SHP77 (cell line): ENCODE results near the gene RNF103.
"Not testable (repeated sequence)": the region's sequence is repeated elsewhere in the genome, so short reads cannot be mapped to it uniquely, and the experiment has no call there.

Source experiments
- DNase-seq, 2 experiments: peaks; one replicate each; lab custom pipeline; 2025; lab: John Stamatoyannopoulos, UW

Gene RNF103

GRCh38 chr2:86623494-86624266 is at the start of gene RNF103:
Gene RNF103, minus strand, starts transcription at chr2:86623865. Its CDS starts 979 bp downstream, at chr2:86622886.
- peak; percentile 76 to 93 for DNase-seq

- no peak for DNase-seq
These were observed 49.3 kb upstream of the RNF103 start for GRCh38 chr2:86673011-86673410.

DNA sequence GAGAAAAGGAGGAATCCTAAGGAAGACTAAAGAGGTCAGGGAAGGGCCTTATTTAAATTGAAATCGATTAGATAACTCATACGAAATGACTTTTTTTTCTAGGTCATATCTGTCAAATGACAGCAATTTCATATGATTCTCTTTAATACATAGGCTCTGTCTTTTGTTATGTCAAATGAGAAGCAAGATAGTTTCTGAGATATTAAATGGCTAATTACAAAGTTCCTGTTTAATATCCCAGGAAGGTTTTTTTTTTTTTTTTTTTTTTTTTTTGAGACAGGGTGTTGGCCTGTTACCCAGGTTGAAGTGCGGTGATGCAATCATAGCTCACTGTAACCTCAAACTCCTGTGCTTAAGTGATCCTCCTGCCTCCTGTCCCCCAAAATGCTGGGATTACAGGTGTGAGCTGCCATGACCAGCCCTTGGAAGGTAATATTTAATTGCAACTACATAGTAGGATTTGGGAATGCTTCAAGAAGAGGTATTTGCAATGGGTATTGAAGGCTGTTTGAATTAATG is 48.4 kb upstream of the RNF103 start:
- DNase-seq: no peak

- DNase-seq: no peak
These were observed 47.8 kb upstream of the RNF103 start for GRCh38 chr2:86671337-86671981.

DNA sequence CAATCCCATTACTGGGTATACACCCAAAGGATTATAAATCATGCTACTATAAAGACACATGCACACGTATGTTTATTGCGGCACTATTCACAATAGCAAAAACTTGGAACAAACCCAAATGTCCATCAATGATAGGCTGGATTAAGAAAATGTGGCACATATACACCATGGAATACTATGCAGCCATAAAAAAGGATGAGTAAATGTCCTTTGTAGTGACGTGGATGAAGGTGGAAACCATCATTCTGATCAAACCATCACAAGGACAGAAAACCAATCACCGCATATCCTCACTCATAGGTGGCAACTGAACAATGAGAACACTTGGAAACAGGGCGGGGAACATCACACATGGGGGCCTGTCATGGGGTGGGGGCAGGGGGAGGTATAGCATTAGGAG is 45.7 kb upstream of the RNF103 start:
- DNase-seq: not testable (repeated sequence)

GRCh38 chr2:86661333-86661732 is 37.7 kb upstream of the RNF103 start:
- DNase-seq: no peak

GRCh38 chr2:86650188-86650587 is 26.5 kb upstream of the RNF103 start:
- no peak for DNase-seq

DNA sequence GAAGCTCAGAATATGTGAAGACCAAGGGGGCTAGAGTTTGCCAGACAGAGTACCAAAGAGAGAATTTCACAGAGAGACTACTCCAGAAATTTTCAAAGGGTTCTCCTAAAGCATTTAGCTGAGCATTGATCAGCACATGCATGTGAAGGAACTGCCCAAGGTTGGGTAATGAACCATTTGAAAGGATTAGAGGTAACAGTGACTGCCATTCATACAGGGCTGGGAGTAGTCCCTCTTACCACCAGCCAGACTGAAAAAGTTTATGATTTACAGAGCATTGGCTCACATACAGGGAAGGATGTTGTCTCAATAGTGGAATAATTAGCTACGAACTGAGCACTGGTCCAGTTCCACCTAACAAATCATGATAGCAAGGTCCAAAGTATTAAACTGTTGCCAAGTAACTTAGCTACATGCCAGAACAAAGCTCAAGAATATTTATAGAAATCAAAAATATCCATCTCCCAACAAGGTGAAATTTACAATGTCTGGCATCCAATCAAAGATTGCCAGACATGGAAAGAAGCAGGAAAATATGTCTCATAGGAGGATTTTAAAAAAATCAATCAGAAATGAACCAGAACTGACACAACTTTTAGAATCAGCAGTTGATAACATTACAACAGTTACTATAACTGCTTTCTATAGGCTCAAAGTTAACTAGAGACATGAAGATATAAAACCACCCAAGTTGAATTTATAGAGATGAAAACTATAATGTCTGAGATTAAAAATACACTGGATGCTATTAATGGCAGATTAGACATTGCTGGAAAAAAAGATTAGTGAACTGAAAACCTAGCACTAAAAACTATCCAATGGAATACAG is 25.7 kb upstream of the RNF103 start:
- DNase-seq: no peak

DNA sequence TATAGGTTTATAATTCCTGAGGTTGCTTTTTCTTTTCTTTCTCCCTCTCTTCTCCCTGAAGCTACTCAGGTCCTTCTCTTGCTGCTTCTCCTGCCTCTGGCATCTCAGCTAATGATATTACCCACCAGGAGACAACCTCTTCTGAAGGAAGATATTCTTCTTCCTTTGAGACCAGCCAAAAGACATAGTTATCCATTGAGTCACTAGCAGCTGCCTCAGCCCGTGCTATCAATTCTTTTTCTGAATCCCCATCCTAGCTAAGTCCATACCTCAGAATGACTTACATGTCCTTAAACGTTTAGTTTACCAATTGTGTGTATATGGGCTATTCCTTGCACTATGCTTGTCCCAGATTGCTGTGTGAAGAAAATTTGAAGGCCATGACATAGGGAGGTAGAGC is 25.0 kb upstream of the RNF103 start:
- DNase-seq: no peak

GRCh38 chr2:86646865-86647264 is 23.2 kb upstream of the RNF103 start:
- DNase-seq: no peak

DNA sequence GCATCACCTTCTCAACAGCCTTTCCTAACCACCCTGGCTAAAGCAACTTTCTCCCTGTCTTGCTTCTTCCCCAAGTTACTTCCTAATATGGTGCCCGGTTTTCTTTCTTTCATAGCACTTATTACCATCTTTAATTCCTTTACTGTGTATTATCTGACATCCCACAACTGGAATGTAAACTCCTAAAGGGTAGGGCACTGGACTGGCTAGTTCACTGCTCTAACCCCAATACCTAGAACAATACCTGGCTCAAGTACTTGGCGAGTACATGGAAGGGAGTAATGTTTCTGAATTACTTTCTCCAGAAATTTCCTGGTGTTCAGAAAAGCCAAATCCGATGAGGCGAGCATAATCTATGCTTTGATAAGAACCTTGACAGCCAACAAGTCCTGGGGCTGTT is 22.7 kb upstream of the RNF103 start:
- no peak for DNase-seq

GRCh38 chr2:86645752-86646151 is 22.1 kb upstream of the RNF103 start:
- no peak for DNase-seq

GRCh38 chr2:86638712-86639111 is 15.0 kb upstream of the RNF103 start:
- no peak for DNase-seq

DNA sequence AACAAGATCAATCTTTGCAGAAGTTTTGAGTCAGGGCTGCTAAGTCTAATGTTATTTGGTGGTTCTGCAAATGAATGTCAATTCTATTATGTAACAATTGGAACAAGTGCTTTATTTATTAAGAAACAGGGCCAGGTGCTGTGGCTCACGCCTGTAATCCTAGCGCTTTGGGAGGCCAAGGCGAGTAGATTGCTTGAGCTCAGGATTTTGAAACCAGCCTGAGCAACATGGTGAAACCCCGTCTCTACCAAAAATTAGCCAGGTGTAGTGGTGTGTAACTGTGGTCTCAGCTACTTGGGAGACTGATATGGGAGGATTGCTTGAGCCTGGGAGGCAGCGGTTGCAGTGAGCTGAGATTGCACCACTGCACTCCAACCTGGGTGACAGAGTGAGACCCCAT is 13.2 kb upstream of the RNF103 start:
- no peak for DNase-seq

GRCh38 chr2:86634352-86634751 is 10.7 kb upstream of the RNF103 start:
- no peak for DNase-seq

GRCh38 chr2:86633155-86633651 is 9.5 kb upstream of the RNF103 start:
- peak in 1 of 2 experiments; percentile 19 for DNase-seq

GRCh38 chr2:86632672-86633071 is 9.0 kb upstream of the RNF103 start:
- no peak for DNase-seq

- no peak for DNase-seq
These were observed 8.3 kb upstream of the RNF103 start for GRCh38 chr2:86631846-86632485.

DNA sequence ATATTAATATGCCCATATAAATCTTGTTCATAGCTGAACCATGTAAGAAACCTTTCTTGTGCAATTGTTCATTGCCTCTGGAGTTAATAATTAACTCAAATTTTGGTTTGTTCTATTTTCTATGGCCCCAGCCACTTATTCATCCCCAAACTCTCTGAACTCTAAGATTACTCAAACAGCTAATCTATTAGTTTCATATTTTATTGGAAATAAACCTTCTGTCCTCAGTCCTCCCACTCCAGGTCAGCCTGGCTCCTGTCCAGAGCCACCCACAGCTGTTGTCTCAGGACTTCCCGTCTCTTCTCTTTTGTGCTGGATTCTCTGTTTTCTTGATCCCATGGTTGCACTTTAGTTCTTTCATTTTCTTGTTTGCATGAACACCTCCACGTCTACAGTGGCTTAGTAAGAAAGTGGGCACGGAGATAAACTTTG is 4.4 kb upstream of the RNF103 start:
- DNase-seq: no peak

- no peak for DNase-seq
These were observed 3.9 kb upstream of the RNF103 start for GRCh38 chr2:86627550-86627949.

DNA sequence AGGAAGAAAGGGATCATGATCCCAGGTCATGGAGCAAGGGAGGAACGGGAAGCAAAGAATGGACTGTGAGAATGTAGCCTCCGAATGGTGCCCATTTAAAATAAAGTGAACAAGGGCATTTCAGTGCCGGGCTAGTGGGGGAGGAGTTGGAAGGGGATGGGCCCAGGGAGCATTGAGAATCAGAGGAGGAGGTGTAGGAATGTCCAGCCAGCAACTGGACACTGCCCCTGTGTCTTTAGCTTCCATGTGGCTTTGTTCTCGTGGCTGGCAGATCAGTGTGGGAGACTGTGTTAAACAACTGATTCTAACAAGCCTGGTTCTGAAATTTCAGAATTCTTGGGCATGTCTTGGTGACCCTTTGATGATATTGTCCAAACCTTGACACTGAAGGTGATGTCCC is 1.4 kb upstream of the RNF103 start:
- DNase-seq: no peak

DNA sequence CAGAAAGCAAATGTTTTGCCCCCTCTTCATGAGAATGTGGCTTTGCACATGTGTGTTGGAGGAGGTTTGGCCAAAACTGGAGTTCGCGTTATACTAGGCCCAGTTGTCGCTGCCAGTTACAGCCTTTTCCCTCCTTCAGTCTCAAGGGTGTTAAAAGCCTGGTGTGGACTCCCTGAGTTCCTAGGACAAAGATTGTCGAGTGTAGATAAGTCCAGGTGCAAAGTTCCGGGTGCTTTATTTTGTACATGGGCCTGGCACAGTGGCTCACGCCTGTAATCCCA is 542 bp upstream of the RNF103 start:
- peak in 1 of 2 experiments; percentile 7 for DNase-seq
